Measurements from ENCODE around the gene KCNB1. TPM values are rescaled to one million over a fixed set of nuclear protein-coding genes. Genes with fewer than 3 reads are reported as not detected.

The KCNB1 gene
- total RNA-seq, 1 donor from 2014 or later: 2.8 TPM

GRCh38 chr20:49450281-49450721 is 32.2 kb downstream of the KCNB1 start:
- H3K27ac Mint-ChIP-seq (ENCODE audit: unreplicated experiment): no peak overlapping the region
- no peak overlapping the region for H3K4me3 Mint-ChIP-seq
- peak; percentile 11 for DNase-seq (ENCODE audit: low read depth, low spot score)
- peaks cover 20% of the 10 kb centered on the region for H3K4me1 Mint-ChIP-seq
- peaks cover 9% of the 10 kb centered on the region for H3K27me3 Mint-ChIP-seq (ENCODE audit: low read depth)
- H3K36me3 Mint-ChIP-seq (ENCODE audit: low read depth): no peaks in the 10 kb centered on the region
- H3K9me3 Mint-ChIP-seq: no peaks in the 10 kb centered on the region
- TF ChIP-seq CTCF (conservative IDR thresholded peaks at IDR 0.05): no peak

GRCh38 chr20:49448917-49449316 is 33.6 kb downstream of the KCNB1 start:
- no peak overlapping the region for H3K4me3 Mint-ChIP-seq
- no peaks in the 10 kb centered on the region for H3K36me3 Mint-ChIP-seq (ENCODE audit: low read depth)
- H3K9me3 Mint-ChIP-seq: no peaks in the 10 kb centered on the region
- peaks cover 5% of the 10 kb centered on the region for H3K27me3 Mint-ChIP-seq (ENCODE audit: low read depth)
- H3K27ac Mint-ChIP-seq (ENCODE audit: unreplicated experiment): peak overlapping the region; percentile 64
- peaks cover 25% of the 10 kb centered on the region for H3K4me1 Mint-ChIP-seq
- TF ChIP-seq CTCF (conservative IDR thresholded peaks at IDR 0.05): no peak
- DNase-seq (ENCODE audit: low read depth, low spot score): no peak

GRCh38 chr20:49447946-49448809 is 34.3 kb downstream of the KCNB1 start:
- H3K4me3 Mint-ChIP-seq: no peak overlapping the region
- peaks cover 25% of the 10 kb centered on the region for H3K4me1 Mint-ChIP-seq
- no peaks in the 10 kb centered on the region for H3K9me3 Mint-ChIP-seq
- DNase-seq (ENCODE audit: low read depth, low spot score): no peak
- TF ChIP-seq CTCF (conservative IDR thresholded peaks at IDR 0.05): no peak
- peaks cover 5% of the 10 kb centered on the region for H3K27me3 Mint-ChIP-seq (ENCODE audit: low read depth)
- H3K27ac Mint-ChIP-seq (ENCODE audit: unreplicated experiment): no peak overlapping the region
- no peaks in the 10 kb centered on the region for H3K36me3 Mint-ChIP-seq (ENCODE audit: low read depth)

GRCh38 chr20:49447364-49447763 is 35.1 kb downstream of the KCNB1 start:
- Mint-ChIP-seq H3K36me3 (ENCODE audit: low read depth) (no peaks in the 10 kb centered on the region), H3K4me3 (no peak overlapping the region), H3K4me1 (peaks cover 25% of the 10 kb centered on the region), H3K27ac (ENCODE audit: unreplicated experiment) (no peak overlapping the region), H3K27me3 (ENCODE audit: low read depth) (peaks cover 5% of the 10 kb centered on the region), H3K9me3 (no peaks in the 10 kb centered on the region)
- no peak for DNase-seq (ENCODE audit: low read depth, low spot score)
- TF ChIP-seq CTCF (conservative IDR thresholded peaks at IDR 0.05): no peak

GRCh38 chr20:49446808-49447207 is 35.7 kb downstream of the KCNB1 start:
- peaks cover 25% of the 10 kb centered on the region for H3K4me1 Mint-ChIP-seq

More at GRCh38 chr20:49446808-49447207, 35.7 kb downstream of the KCNB1 start:
- Mint-ChIP-seq H3K27me3 (ENCODE audit: low read depth) (peaks cover 5% of the 10 kb centered on the region), H3K9me3 (no peaks in the 10 kb centered on the region), H3K36me3 (ENCODE audit: low read depth) (no peaks in the 10 kb centered on the region), H3K4me3 (no peak overlapping the region), H3K27ac (ENCODE audit: unreplicated experiment) (peak overlapping the region; percentile 30)
- no peak for TF ChIP-seq CTCF (conservative IDR thresholded peaks at IDR 0.05)
- DNase-seq (ENCODE audit: low read depth, low spot score): peak; percentile 21

Measured in neural crest cell (in vitro differentiated cells).